H4 (cell line): ENCODE data around the gene FGR. TPM values are rescaled to one million over a fixed set of nuclear protein-coding genes. Genes with fewer than 3 reads are reported as not detected.

ENCODE experiments used
- DNase-seq: peaks from one replicate; pipeline ENCODE4 v3.0.0-alpha.2; 2015; ENCODE audit warnings: low spot score
- total RNA-seq: library from RNA; depleted of rRNA; stranded (reverse); fragments of >200 nt; shearing (Covaris generic); gene quantifications from 2 replicates; pipeline ENCODE4 v1.2.3, GENCODE V29; 2014

Gene FGR
- total RNA-seq, 1 experiment from 2014 or later = not detected

DNA sequence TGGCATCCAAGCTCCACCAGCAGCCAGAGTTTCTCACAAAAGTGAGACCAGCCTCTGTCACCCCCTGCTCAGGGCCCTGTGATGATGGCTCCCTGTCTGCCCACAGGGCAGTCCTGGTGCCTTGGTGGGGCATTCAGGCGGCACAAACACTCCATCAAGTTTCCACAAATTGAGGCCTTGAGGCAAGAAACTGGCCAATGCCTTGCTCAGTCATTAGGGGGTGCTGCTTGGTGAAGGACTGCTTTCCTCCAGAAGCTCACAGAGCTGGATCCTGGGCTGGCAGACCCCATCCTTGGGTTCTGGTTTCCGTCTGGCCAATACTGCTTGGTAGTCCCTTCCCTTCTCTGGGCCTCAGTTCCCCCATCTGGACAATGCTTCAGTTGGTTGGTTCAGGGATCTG is 18.5 kb downstream of the FGR start:
- no peak for DNase-seq

DNA sequence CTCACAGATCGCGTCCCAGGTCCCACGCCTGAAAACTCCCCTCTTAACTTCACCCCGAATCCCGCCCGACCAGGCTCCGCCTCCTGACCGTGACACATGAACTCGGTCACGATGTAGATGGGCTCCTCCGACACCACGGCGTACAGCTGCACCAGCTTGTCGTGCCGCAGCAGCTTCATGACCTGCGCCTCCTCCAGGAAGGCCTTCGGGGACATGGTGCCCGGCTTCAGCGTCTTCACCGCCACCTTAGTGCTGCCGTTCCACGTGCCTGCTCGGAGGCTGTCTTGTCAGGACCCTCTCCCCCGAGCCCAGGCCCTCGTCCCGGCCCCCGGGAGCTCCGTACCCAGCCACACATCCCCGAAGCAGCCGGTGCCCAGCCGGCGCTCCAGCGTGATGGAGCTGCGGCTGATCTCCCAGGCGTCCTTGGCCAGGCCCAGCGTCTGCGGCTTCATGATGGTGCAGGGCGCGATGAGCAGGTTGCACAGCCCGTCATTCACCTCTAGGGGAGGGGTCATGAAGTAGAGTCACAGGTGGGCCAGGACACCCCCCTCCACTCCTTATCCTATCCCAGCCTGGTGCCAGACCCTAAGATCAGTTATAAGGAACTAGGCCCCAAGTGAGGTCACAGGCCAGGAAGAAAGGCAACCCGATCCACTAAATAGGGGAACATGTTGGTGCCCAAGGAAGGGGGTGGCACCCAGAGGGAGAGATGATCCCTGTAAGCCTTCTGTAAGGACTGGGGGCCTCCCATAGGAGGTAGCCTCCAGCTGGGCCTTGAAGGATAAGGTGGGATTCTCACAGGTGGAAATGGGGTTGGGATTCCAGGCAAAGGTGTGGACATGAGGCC is 19.4 kb downstream of the FGR start:
- DNase-seq = no peak

GRCh38 chr1:27614625-27615344 is 20.2 kb downstream of the FGR start:
- no peak for DNase-seq

GRCh38 chr1:27614043-27614624 is 20.9 kb downstream of the FGR start:
- DNase-seq = no peak

GRCh38 chr1:27612718-27613117 is 22.3 kb downstream of the FGR start:
- no peak for DNase-seq

GRCh38 chr1:27611450-27611849 is 23.5 kb downstream of the FGR start:
- DNase-seq = no peak

- no peak for DNase-seq
Observed at GRCh38 chr1:27609618-27610240, 25.3 kb downstream of the FGR start.

GRCh38 chr1:27609210-27609555 is 25.8 kb downstream of the FGR start:
- no peak for DNase-seq

- no peak for DNase-seq
Observed at GRCh38 chr1:27607239-27607804, 27.7 kb downstream of the FGR start.

DNA sequence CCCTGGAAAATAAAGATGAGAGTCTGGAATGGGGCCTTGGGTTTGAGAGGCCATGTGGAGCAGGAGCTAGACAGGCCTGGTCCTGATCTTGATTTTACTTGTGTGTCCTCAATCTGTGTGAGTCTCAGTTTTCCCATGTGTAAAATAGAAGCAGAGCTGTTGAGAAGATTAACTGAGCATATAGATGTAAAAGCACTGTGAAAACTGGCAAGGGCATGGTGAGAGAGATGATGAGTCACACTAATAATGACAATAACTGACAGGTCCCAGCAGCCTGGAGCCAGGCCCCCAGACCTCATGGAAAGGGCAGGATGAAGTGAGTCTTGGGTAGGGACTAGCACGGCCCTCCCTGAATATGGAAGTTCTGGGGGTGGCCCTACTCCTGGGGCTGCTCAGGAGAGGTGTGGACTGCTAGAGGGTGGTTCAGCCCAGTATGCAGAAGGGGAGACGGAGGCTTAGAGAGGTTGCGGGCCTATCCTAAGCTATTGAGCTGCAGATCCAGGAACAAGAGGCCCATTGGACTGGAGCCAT is 28.2 kb downstream of the FGR start:
- DNase-seq = no peak

- peak; percentile 53 for DNase-seq
Observed at GRCh38 chr1:27605796-27606707, 28.9 kb downstream of the FGR start.

DNA sequence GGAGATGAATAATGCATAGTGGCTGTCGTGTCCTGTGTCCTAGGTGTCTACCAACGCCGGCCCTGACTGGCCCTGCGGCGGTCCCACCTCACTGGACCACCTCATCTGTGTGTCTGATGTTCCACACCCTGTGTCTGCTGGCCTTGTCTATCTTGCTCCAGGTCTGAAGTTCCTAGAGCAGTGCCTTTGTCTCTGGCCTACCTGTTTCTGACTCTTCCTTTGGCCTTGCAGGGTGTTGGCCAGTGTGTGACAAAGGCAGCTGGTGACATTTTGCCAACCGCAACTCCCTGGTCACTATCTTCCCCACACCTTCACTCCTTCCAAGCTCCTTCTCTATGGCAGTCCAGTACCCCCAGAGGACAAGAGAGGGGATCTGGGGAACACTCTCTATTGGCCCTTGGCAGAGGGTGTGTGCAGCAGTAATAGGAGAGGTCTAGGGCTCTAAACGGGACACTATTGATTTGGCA is 29.7 kb downstream of the FGR start:
- DNase-seq = no peak

GRCh38 chr1:27604579-27605299 is 30.2 kb downstream of the FGR start:
- DNase-seq = no peak

- DNase-seq = peak; percentile 77
Observed at GRCh38 chr1:27603681-27604578, 31.1 kb downstream of the FGR start, which contains the start of gene AHDC1. AHDC1 (minus strand) TSS chr1:27604144; CDS start chr1:27552115, 52,029 bp downstream.

GRCh38 chr1:27603309-27603680 is 31.7 kb downstream of the FGR start:
- no peak for DNase-seq

- no peak for DNase-seq
Observed at GRCh38 chr1:27602462-27603308, 32.3 kb downstream of the FGR start.

DNA sequence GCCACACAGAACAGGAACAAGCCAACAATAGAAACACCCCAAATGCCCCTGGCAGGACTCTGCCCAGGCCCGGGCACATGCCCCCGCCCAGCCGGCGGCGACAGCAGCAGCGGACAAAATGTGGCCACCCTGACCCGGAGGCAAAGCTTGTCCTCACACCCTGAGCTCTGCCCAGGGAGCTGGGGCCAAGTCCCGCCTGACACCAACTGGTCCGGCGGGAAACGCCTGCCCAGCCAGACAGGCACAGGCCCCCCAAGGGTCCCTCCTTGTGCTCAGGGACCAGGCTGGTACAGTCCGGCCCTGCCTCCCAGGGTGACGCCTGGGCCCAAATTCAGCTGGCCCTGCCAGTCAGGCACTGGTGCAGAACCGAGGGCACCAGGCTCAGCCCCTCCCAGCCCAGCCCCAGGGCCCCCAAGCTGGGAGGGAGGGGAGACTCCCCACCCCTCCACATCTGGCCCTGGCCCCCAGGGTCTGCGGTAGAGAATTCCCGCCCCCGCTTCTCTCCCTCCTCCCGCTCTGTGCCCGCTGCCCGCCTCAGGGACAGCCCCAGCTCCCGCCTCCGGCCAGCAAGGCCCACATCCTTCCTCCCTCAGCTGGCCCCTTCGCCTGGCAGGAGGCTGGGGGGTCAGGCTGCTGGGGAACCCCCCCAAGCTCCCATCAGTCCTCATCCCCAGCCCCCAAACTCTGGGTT is 33.1 kb downstream of the FGR start:
- DNase-seq = no peak
